Measurements from ENCODE around the gene CDKN1A.

Gene CDKN1A

DNA sequence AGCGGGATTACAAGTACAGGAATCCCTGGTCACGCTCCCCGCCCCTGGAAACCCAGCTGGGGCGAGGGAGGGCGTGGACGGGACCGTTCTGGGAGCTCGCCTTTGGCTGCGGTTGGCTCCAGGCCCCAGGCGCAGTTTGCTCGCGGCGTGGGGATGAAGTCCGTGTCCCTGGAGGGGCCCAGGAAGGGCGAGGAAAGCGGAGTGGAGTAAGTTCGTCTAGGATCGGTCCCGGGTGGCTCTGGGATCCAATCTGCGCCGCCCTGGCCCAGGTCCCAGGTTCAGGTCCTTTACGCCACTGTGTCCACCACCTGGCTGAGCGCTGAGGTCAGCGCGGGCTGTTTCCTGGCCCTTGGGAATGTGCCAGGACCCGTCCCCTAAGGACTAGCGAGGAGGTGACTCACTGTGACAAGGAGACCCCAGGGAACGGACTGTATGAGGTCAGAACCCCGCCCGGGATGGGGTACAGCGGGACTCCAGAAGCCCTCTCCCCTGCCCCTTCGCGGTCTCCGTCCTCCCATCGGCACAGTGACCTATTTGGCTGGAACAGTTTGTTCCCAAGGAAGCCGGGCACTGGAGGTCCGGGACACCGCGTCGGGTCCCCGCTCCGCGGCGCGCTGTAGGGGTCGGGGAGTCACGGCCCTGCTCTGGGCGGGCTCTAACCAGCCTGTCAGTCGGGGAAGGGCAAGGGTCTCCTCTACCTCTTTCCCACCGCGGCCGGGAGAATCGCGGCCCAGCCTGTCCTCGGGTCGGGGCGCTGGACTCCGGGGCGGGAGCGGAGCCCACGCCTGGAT lies 724 bp downstream of the CDKN1A start:
- peak; percentile 30 for DNase-seq

DNA sequence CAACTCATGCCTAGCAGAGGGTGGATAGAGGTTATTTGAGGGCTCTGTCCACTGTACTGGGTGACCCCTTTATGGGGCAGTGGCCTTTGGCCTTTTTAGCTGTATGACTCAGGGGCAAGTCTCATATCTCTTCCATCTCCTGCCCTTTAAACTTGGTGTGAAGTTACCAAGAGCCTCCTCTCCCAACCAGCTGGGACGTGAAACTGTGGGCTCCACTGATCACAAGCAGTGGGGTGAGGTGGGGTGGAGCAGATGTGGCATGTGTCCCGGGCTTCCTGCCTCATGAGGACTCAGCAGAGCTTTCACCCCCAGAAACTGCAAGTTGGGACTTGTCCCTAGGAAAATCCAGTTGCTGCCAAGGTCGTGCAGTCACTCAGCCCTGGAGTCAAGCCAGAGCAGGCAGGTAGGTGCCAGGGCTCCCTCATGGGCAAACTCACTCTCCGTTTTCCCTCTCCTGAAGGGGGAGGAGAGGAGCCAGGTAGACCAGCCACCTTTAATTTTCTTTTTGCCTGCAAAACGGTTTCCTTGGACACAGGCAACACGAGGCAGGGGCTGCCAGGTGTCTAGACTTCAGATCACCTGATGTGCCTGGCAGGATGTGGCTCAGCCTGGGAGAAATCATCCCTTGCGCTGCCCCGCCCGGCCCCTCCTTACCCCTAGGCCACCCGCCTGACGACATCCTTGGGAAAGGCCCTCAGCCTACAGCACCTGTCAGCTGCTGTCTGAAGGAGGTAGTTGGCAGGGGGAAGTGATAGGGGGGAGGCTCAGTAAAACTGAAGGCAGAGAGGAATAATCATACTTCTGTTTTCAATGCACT lies 4.0 kb downstream of the CDKN1A start:
- DNase-seq, result peak; percentile 76

GRCh38 chr6:36683145-36683655 lies 4.7 kb downstream of the CDKN1A start:
- DNase-seq, result no peak

DNA sequence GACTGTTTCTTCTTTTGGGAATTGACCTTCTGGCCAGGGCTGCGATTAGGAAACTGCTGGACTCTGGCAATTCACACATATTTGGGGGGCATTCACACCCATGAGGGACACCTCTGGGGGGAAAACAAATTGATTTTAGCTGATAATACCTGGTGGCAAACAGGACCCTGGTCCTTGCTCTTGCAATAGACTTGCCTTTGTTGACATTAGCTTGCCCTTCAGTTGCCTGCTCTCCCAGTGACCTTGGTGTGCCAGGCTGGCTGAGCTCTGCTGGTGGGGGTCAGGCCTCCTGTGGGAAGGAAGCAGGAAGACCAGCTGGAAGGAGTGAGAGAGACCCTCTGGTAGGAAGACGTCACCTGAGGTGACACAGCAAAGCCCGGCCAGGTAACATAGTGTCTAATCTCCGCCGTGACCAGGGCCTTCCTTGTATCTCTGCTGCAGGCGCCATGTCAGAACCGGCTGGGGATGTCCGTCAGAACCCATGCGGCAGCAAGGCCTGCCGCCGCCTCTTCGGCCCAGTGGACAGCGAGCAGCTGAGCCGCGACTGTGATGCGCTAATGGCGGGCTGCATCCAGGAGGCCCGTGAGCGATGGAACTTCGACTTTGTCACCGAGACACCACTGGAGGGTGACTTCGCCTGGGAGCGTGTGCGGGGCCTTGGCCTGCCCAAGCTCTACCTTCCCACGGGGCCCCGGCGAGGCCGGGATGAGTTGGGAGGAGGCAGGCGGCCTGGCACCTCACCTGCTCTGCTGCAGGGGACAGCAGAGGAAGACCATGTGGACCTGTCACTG lies 5.3 kb downstream of the CDKN1A start:
- no peak for DNase-seq

- DNase-seq, result no peak
These were observed 5.9 kb downstream of the CDKN1A start for GRCh38 chr6:36684447-36684812.

DNA sequence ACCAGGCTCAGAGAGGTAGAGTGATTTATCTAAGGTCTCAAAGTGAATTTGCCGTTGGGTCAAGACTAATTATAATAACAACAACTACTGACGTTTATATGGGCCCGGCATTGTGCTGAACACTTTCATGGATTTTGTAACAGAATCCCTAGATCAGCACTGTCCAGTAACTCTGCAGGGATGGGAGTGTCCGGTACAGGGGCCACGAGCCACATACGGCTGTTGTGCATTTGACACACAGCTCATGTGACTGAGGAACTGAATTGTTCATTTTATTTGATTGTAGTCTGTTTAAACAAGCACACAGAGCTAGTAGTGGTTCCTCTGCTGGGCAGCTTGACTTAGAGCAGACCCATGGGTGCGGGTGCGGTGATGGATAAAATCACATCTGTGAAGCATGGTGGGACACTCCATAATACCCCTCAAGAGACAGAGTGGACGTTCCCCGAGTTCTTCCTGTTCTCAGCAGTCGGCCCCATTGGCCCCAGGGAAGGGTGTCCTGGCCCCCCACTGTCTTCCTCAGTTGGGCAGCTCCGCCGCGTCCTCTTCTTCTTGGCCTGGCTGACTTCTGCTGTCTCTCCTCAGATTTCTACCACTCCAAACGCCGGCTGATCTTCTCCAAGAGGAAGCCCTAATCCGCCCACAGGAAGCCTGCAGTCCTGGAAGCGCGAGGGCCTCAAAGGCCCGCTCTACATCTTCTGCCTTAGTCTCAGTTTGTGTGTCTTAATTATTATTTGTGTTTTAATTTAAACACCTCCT lies 6.8 kb downstream of the CDKN1A start:
- no peak for DNase-seq

DNA sequence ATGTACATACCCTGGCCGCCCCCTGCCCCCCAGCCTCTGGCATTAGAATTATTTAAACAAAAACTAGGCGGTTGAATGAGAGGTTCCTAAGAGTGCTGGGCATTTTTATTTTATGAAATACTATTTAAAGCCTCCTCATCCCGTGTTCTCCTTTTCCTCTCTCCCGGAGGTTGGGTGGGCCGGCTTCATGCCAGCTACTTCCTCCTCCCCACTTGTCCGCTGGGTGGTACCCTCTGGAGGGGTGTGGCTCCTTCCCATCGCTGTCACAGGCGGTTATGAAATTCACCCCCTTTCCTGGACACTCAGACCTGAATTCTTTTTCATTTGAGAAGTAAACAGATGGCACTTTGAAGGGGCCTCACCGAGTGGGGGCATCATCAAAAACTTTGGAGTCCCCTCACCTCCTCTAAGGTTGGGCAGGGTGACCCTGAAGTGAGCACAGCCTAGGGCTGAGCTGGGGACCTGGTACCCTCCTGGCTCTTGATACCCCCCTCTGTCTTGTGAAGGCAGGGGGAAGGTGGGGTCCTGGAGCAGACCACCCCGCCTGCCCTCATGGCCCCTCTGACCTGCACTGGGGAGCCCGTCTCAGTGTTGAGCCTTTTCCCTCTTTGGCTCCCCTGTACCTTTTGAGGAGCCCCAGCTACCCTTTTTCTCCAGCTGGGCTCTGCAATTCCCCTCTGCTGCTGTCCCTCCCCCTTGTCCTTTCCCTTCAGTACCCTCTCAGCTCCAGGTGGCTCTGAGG lies 7.6 kb downstream of the CDKN1A start:
- DNase-seq, result no peak

GRCh38 chr6:36686668-36687513 lies 8.4 kb downstream of the CDKN1A start:
- no peak for DNase-seq

GRCh38 chr6:36688063-36688738 lies 9.7 kb downstream of the CDKN1A start:
- DNase-seq, result no peak

- no peak for DNase-seq
These were observed 10.2 kb downstream of the CDKN1A start for GRCh38 chr6:36688739-36689075.

- no peak for DNase-seq
These were observed 12.5 kb downstream of the CDKN1A start for GRCh38 chr6:36691011-36691410.

- DNase-seq, result peak; percentile 26
These were observed 13.1 kb downstream of the CDKN1A start for GRCh38 chr6:36691612-36692011.

- peak; percentile 66 for DNase-seq
These were observed 13.7 kb downstream of the CDKN1A start for GRCh38 chr6:36692220-36692619.

DNA sequence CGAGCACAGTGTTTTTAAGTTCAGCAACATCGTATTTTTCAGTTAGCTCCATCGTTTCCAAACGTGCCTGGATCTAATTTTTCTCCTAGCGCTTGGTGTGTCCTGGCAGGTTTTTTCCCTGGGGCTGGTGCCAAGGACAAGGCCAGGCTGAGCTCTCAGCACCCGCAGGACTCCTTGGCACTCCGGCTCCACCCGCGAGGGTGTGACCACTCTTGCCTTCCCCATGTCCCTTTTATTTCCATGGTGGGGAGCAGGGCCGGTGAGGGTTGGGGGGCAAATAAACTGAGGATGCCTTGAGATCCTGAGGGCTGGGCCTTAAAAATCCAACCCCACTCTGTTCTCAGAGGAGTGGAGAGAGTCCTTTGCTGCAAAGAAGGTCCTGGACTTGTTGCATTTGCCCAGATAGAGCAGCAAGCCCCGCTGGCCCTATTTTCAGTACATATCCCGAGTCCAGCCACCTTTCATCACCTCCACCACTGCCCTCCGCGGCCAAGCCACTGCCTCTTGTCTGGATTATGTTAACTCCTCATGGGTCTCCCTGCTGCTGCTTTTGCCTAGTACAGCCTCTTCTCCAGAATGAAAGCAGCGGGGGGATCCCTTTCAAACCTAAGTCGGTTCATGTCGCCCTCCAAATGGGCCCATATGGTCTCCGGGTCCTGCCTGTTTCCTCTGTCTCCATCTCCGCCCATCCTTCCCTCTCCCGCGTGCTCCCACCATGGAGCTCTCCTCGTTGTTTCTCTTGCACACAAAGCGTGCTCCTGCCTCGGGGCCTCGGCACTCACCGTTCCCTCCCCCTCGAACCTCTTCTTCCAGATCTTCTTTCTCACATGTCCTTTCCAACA lies 14.6 kb downstream of the CDKN1A start:
- DNase-seq, result no peak

DNA sequence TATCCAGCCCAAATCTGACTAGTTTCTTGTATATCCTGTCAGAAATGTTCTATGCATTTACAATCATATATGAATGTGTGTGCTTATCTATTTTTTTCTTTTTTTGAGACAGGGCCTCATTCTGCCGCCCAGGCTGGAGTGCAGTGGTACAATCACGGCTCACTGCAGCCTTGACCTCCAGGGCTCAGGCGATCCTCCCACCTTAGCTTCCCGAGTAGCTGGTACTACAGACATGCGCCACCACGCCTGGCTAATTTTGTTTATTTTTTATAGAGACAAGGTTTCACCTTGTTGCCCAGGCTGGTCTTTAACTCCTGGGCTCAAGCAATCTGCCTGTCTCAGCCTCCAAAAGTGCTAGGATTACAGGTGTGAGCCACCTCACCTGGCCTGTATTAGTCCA lies 16.1 kb downstream of the CDKN1A start:
- DNase-seq, result no peak

DNA sequence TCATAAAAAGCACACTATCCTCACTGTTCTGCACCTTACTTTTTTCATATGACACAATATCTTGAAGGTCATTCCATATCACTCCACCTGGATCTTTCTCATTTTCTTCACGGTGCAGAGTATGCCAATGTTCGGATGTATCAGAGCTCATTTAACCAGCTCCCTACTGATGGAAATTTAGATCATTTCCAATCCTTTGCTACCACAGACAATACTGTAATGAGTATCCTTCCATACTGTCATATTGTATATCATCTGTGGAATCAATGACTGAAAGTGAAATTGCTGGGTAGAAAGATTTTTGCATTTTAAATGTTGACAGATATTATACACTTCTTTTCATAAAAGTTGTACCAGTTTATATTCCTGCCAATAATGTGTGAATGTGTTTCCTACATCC lies 16.9 kb downstream of the CDKN1A start:
- peak; percentile 81 for DNase-seq

DNA sequence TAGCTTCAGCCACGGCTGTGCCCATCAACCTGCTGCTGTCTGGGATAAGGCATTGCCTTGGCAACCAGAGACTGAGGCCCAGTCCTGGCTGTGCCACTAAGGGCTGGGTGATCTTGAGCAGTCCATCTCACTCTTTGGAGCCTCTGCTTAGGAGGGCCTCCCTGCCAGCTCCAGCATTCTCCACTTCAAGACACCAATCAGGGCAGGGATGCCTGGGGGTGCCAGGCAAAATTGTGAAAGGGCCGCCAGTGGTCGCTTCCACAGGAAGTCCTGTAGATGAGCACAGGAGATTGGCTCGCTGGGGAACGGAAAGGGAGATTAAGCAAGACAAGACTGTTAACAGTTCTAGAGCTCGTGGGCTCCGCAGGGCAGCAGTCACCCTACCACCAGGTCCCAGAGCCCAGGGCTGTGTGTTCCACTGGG lies 19.0 kb downstream of the CDKN1A start, which contains the start of gene RAB44:
TSS of gene RAB44 (plus strand) at position 346 of the 423 bp plus-strand sequence. CDS start 6,410 bp downstream, outside the sequence.
- peak; percentile 24 for DNase-seq

DNA sequence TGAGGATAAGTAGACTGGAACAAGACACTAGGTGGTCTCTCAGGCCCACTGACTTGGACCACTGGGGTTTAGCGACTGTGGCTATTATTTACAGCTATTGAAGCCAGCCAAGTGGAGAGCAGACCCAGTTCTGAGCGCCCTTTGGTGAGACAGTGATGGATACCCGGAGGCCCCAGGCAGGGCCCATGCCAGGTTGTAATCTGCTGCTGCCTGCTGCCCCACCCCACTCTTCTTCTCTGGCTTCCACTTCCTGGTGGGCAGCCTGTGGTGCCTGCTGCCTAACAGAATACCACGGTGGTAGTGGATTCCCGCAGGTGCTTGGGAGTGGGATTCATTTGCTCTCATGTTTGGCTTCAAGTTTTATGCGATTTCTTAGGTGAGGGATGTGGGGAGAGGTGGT lies 19.7 kb downstream of the CDKN1A start:
- no peak for DNase-seq

- DNase-seq, result no peak
These were observed 20.4 kb downstream of the CDKN1A start for GRCh38 chr6:36698871-36699271.

Measured in activated CD4-positive, alpha-beta T cell treated with anti-CD3 and anti-CD28 coated beads, Interleukin-10, Interleukin-2, amounts not matched to agents 100 ng/mL and 50 ng/mL, durations not matched to agents 16 hours and 8 hours (primary cell).